Activated T-cell treated with anti-CD3 and anti-CD28 coated beads, Interleukin-2, amount 50 U/mL, for 48 hours (primary cell): ENCODE data around the gene HSPB6.
"Not testable (repeated sequence)": the region's sequence is repeated elsewhere in the genome, so short reads cannot be mapped to it uniquely, and the experiment has no call there.

Experiments used
- DNase-seq, 2 experiments: peaks; one replicate each; pipeline ENCODE4 v3.0.0-alpha.2; 2020

Gene HSPB6

GRCh38 chr19:35785339-35785627 lies 28.5 kb upstream of the HSPB6 start:
- no peak for DNase-seq

- no peak for DNase-seq
These were observed 27.9 kb upstream of the HSPB6 start for GRCh38 chr19:35784503-35785338.

- DNase-seq = no peak
These were observed 26.9 kb upstream of the HSPB6 start for GRCh38 chr19:35783469-35784434.

GRCh38 chr19:35782589-35782988 lies 25.8 kb upstream of the HSPB6 start:
- no peak for DNase-seq

- no peak for DNase-seq
These were observed 24.8 kb upstream of the HSPB6 start for GRCh38 chr19:35781650-35782049.

GRCh38 chr19:35780717-35781116 lies 23.9 kb upstream of the HSPB6 start:
- DNase-seq = no peak

- DNase-seq = no peak
These were observed 23.2 kb upstream of the HSPB6 start for GRCh38 chr19:35780058-35780457.

GRCh38 chr19:35779033-35779432 lies 22.2 kb upstream of the HSPB6 start:
- DNase-seq = no peak

- DNase-seq = no peak
These were observed 21.1 kb upstream of the HSPB6 start for GRCh38 chr19:35777961-35778360.

GRCh38 chr19:35777086-35777841 lies 20.4 kb upstream of the HSPB6 start:
- no peak for DNase-seq

- no peak for DNase-seq
These were observed 19.4 kb upstream of the HSPB6 start for GRCh38 chr19:35776102-35776788.

- DNase-seq = peak; percentile 100
These were observed 18.7 kb upstream of the HSPB6 start, which contains the start of gene ARHGAP33 for GRCh38 chr19:35775298-35776101. TSS of gene ARHGAP33 (plus strand) at chr19:35775564. CDS start at chr19:35775659, 95 bp downstream.

- no peak for DNase-seq
These were observed 18.1 kb upstream of the HSPB6 start for GRCh38 chr19:35775046-35775297.

GRCh38 chr19:35774274-35775045 lies 17.6 kb upstream of the HSPB6 start:
- DNase-seq = no peak

- DNase-seq = no peak
These were observed 16.4 kb upstream of the HSPB6 start for GRCh38 chr19:35773020-35773806.

- DNase-seq = not testable (repeated sequence)
These were observed 15.5 kb upstream of the HSPB6 start for GRCh38 chr19:35772362-35772761.

- no peak for DNase-seq
These were observed 11.2 kb upstream of the HSPB6 start for GRCh38 chr19:35768082-35768421.

- DNase-seq = no peak
These were observed 10.7 kb upstream of the HSPB6 start for GRCh38 chr19:35767288-35768081.

GRCh38 chr19:35766571-35767104 lies 9.8 kb upstream of the HSPB6 start:
- DNase-seq = no peak
